ENCODE results near the gene B3GALNT2. TPM values are rescaled to one million over a fixed set of nuclear protein-coding genes. Genes with fewer than 3 reads are reported as not detected.
A peak's percentile ranks its signal among the peaks of the same experiment; 100 is the strongest.
"Not testable (repeated sequence)": the region's sequence is repeated elsewhere in the genome, so short reads cannot be mapped to it uniquely, and the experiment has no call there.

B3GALNT2 gene
- total RNA-seq: 10 to 100 TPM; 21.4 to 34.8 (median 25.9) TPM

DNA sequence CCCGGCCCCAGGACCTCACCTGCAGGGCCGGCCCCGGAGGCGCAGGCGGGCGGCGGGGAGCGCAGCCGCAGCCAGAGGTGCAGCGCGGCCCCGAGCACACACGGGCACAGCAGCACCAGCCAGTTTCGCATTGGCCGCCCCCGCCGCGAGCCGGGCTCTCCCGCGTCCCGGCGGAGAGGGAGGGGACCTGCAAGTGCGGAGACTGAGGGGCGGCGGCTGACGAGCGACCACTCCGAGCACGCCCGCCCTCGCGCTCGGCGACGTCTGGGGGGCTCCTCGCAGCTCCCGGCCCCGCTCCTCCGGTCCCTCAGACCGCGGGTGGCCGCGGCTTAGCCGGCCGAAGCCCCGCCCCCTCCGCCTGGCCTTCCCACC is at the start of gene B3GALNT2:
B3GALNT2 (minus strand) TSS at position 331 of the 372 bp plus-strand sequence; CDS start at position 131, 200 bp downstream.
- no peaks in the 10 kb centered on the region for H3K36me3 ChIP-seq
- no peaks in the 10 kb centered on the region for H3K4me1 ChIP-seq
- TF ChIP-seq POLR2AphosphoS5 (IDR thresholded peaks at IDR 0.05) (no peak), POLR2A (IDR thresholded peaks at IDR 0.05) (no peak)
- TF ChIP-seq, protein P1, sequence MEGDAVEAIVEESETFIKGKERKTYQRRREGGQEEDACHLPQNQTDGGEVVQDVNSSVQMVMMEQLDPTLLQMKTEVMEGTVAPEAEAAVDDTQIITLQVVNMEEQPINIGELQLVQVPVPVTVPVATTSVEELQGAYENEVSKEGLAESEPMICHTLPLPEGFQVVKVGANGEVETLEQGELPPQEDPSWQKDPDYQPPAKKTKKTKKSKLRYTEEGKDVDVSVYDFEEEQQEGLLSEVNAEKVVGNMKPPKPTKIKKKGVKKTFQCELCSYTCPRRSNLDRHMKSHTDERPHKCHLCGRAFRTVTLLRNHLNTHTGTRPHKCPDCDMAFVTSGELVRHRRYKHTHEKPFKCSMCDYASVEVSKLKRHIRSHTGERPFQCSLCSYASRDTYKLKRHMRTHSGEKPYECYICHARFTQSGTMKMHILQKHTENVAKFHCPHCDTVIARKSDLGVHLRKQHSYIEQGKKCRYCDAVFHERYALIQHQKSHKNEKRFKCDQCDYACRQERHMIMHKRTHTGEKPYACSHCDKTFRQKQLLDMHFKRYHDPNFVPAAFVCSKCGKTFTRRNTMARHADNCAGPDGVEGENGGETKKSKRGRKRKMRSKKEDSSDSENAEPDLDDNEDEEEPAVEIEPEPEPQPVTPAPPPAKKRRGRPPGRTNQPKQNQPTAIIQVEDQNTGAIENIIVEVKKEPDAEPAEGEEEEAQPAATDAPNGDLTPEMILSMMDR (IDR thresholded peaks at IDR 0.05): no peak
- no peaks in the 10 kb centered on the region for H3K27me3 ChIP-seq
- peak within 1 kb of the TSS; percentile 95 to 100 for H3K27ac ChIP-seq
- intact Hi-C loops (cut with DNase I; ENCODE audit: low total_unique reads): no loop called here
- peak within 1 kb of the TSS; percentile 69 to 95 (median 85) for H3K4me3 ChIP-seq
- no peaks in the 10 kb centered on the region for H3K9me3 ChIP-seq
- no peak for DNase-seq (ENCODE audit: low spot score in 2 of 2)

DNA sequence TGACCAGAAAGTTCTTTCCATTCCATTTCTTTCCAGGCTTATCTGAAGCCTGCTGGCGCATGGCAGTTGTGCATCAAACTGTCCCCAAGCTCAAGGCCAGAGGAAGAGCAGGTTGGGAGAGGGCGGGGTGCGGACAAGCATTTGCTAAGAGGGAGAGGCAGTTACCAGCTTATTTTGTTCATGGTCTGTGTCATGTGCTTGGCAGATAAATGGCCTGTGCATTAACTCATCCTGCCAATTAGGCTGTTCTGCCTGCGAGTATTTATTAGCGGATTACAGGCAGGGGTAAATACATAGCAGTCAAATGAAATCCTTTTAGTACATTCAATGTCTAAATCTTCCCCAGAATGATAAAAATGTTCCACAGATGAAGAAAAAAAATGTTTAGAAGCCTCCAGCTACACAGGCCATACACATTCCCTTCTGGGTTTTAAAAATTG is 48.9 kb upstream of the B3GALNT2 start:
- H3K36me3 ChIP-seq: no peaks in the 10 kb centered on the region
- intact Hi-C loops (cut with DNase I; ENCODE audit: low total_unique reads): no loop called here
- H3K4me1 ChIP-seq: no peaks in the 10 kb centered on the region
- no peak for TF ChIP-seq POLR2AphosphoS5 (IDR thresholded peaks at IDR 0.05)
- TF ChIP-seq POLR2A (IDR thresholded peaks at IDR 0.05): no peak
- TF ChIP-seq, protein P1 (IDR thresholded peaks at IDR 0.05): no peak
- H3K27ac ChIP-seq: no peak overlapping the region
- no peaks in the 10 kb centered on the region for H3K27me3 ChIP-seq
- H3K4me3 ChIP-seq: no peak overlapping the region
- no peak for DNase-seq (ENCODE audit: low spot score in 2 of 2)
- peaks cover 0 to 4% of the 10 kb centered on the region in 2 donors for H3K9me3 ChIP-seq

GRCh38 chr1:235552146-235552716 is 48.0 kb upstream of the B3GALNT2 start:
- no peak overlapping the region for H3K27ac ChIP-seq
- TF ChIP-seq POLR2AphosphoS5 (IDR thresholded peaks at IDR 0.05): no peak
- TF ChIP-seq POLR2A (IDR thresholded peaks at IDR 0.05): no peak
- TF ChIP-seq, protein P1 (IDR thresholded peaks at IDR 0.05): no peak
- no peaks in the 10 kb centered on the region for H3K27me3 ChIP-seq
- no peaks in the 10 kb centered on the region for H3K36me3 ChIP-seq
- intact Hi-C loops (cut with DNase I; ENCODE audit: low total_unique reads): no loop called here
- no peak for DNase-seq (ENCODE audit: low spot score in 2 of 2)
- no peak overlapping the region for H3K4me3 ChIP-seq
- peaks cover 0 to 4% of the 10 kb centered on the region in 2 donors for H3K9me3 ChIP-seq
- H3K4me1 ChIP-seq: no peaks in the 10 kb centered on the region

- Histone ChIP-seq H3K27ac (no peak overlapping the region), H3K27me3 (no peaks in the 10 kb centered on the region), H3K4me3 (no peak overlapping the region), H3K36me3 (no peaks in the 10 kb centered on the region), H3K4me1 (no peaks in the 10 kb centered on the region), H3K9me3 (peaks cover 0 to 4% of the 10 kb centered on the region in 2 donors)
- no peak for DNase-seq (ENCODE audit: low spot score in 2 of 2)
- TF ChIP-seq, protein P1 (IDR thresholded peaks at IDR 0.05): no peak
- TF ChIP-seq POLR2A (IDR thresholded peaks at IDR 0.05) (no peak), POLR2AphosphoS5 (IDR thresholded peaks at IDR 0.05) (no peak)
- intact Hi-C loops (cut with DNase I; ENCODE audit: low total_unique reads): no loop called here
Observed at GRCh38 chr1:235549351-235550139, 45.3 kb upstream of the B3GALNT2 start.

DNA sequence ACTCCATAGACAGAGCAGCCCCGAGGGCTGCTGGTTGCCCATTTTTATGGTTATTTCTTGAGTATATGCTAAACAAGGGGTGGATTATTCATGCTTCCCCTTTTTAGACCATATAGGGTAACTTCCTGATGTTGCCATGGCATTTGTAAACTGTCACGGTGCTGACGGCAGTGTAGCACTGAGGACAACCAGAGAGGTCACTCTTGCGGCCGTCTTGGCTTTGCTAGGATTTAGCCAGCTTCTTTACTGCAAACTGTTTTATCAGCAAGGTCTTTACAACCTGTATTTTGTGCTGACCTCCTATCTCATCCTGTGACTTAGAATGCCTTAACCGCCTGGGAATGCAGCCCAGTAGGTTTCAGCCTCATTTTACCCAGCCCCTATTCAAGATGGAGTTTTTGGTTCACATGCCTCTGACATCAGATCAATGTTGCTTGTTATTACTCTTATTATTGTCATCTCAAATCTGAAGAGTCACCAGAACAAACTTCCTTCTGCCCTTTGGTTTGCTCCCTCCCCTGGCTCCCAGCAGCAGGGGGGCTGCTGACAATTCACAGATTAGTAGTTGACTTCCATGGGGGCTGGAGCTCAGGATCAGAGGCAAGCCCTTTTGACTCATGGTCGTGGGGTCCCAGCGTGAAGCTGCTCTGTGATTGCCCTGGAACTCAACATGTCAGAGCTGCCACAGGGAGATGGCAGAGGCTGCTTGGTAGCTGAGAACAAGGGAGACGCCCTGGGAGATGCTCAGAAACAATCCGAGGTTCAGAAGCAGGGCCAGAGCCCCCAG is 42.3 kb upstream of the B3GALNT2 start:
- H3K4me1 ChIP-seq; DNase-seq (ENCODE audit: low spot score in 2 of 2); H3K27ac ChIP-seq; H3K36me3 ChIP-seq; H3K9me3 ChIP-seq; intact Hi-C loops (cut with DNase I; ENCODE audit: low total_unique reads); H3K4me3 ChIP-seq; H3K27me3 ChIP-seq: not testable (repeated sequence)

Data from breast epithelium (tissue), 4 donors.